Hepatocyte (in vitro differentiated cells): ENCODE data around the gene DUOXA2. TPM values are rescaled to one million over a fixed set of nuclear protein-coding genes. Genes with fewer than 3 reads are reported as not detected.

ENCODE experiments used
- DNase-seq: peaks from one replicate; pipeline ENCODE4 v3.0.0-alpha.2; 2016; ENCODE audit warnings: low spot score
- H2AFZ ChIP-seq: fragments of 200-600 bp; sonication (generic); 2 replicates; pipeline ENCODE4 v1.6.0; 2016; ENCODE audit warnings: antibody characterized with exemption, mild to moderate bottlenecking
- H3K27ac ChIP-seq: fragments of 200-600 bp; sonication (generic); 2 replicates; pipeline ENCODE4 v1.5.1; 2016; ENCODE audit warnings: mild to moderate bottlenecking
- H3K27me3 ChIP-seq: fragments of 200-600 bp; sonication (generic); 2 replicates; pipeline ENCODE4 v1.6.1; 2016
- H3K36me3 ChIP-seq: fragments of 200-600 bp; sonication (generic); replicated peaks from 2 replicates; pipeline ENCODE4 v1.5.1; 2016; ENCODE audit warnings: low read depth; ENCODE audit not compliant: insufficient read depth
- H3K4me1 ChIP-seq: fragments of 200-600 bp; sonication (generic); 2 replicates; pipeline ENCODE4 v1.5.1; 2016; ENCODE audit warnings: mild to moderate bottlenecking, moderate library complexity; ENCODE audit not compliant: insufficient read depth
- H3K4me2 ChIP-seq: fragments of 200-600 bp; sonication (generic); 2 replicates; pipeline ENCODE4 v1.6.0; 2016
- H3K4me3 ChIP-seq: fragments of 200-600 bp; sonication (generic); 2 replicates; pipeline ENCODE4 v1.5.1; 2016; ENCODE audit warnings: mild to moderate bottlenecking
- H3K79me2 ChIP-seq: fragments of 200-600 bp; sonication (generic); 2 replicates; pipeline ENCODE4 v1.6.0; 2017; ENCODE audit warnings: mild to moderate bottlenecking
- H3K9me2 ChIP-seq: fragments of 200-600 bp; sonication (generic); replicated peaks from 2 replicates; pipeline ENCODE4 v1.6.0; 2017; ENCODE audit warnings: mild to moderate bottlenecking; ENCODE audit not compliant: insufficient read depth
- H3K9me3 ChIP-seq: fragments of 200-600 bp; sonication (generic); 2 replicates; pipeline ENCODE4 v1.5.1; 2016; ENCODE audit warnings: low read depth, mild to moderate bottlenecking
- H4K20me1 ChIP-seq: fragments of 200-600 bp; sonication (generic); 2 replicates; pipeline ENCODE4 v1.6.0; 2016; ENCODE audit warnings: mild to moderate bottlenecking; ENCODE audit not compliant: insufficient read depth, poor library complexity, severe bottlenecking
- CTCF ChIP-seq: fragments of 200-600 bp; sonication (generic); IDR thresholded peaks from 2 replicates; pipeline ENCODE4 v1.5.1; 2016; ENCODE audit warnings: antibody characterized with exemption, mild to moderate bottlenecking; ENCODE audit not compliant: poor library complexity
- EZH2 ChIP-seq: fragments of 200-600 bp; sonication (generic); IDR thresholded peaks from 2 replicates; pipeline ENCODE4 v1.6.1; 2016; ENCODE audit warnings: antibody characterized with exemption, mild to moderate bottlenecking, borderline replicate concordance
- EZH2phosphoT487 ChIP-seq: fragments of 200-600 bp; sonication (generic); IDR thresholded peaks from one replicate; pipeline ENCODE4 v1.6.1; 2018; ENCODE audit warnings: antibody characterized with exemption, mild to moderate bottlenecking, low read depth, moderate library complexity; ENCODE audit not compliant: unreplicated experiment, severe bottlenecking
- WGBS: methylation state at CpG from one replicate; pipeline ENCODE4 v1.1.6; 2016; ENCODE audit warnings: low lambda C conversion rate; ENCODE audit errors: missing lambda C conversion rate; 5-methylcytosine and 5-hydroxymethylcytosine counted together
- polyA plus RNA-seq: library from polyadenylated mRNA; unstranded; fragments of >200 nt; fragmentation: Nextera tagmentation; extraction: Ambion mirVana; gene quantifications from 2 replicates; pipeline ENCODE4 v1.2.1, GENCODE V29; 2016
- total RNA-seq: library from RNA; depleted of rRNA; stranded (reverse); fragments of >200 nt; gene quantifications from 2 replicates; pipeline ENCODE4 v1.2.3, GENCODE V29; 2014

The DUOXA2 gene
- total and polyA plus RNA-seq, 2 experiments from 2014 or later = 13.8 to 35.8 TPM

- Histone ChIP-seq H3K4me3 (no peak overlapping the region), H3K36me3 (no peaks in the 10 kb centered on the region), H3K9me3 (no peaks in the 10 kb centered on the region), H3K4me1 (no peaks in the 10 kb centered on the region), H2AFZ (no peak overlapping the region), H3K4me2 (no peak overlapping the region), H3K79me2 (no peaks in the 10 kb centered on the region), H4K20me1 (no peaks in the 10 kb centered on the region), H3K27ac (no peak overlapping the region), H3K27me3 (no peaks in the 10 kb centered on the region), H3K9me2 (no peaks in the 10 kb centered on the region)
- no peak for DNase-seq
- WGBS = 97% methylated on average over 36 of the region's 36 CpGs
- TF ChIP-seq EZH2 (no peak), CTCF (no peak)
These were observed 38.1 kb downstream of the DUOXA2 start for GRCh38 chr15:45151998-45152828.

- no peaks in the 10 kb centered on the region for H3K9me3 ChIP-seq
- no peaks in the 10 kb centered on the region for H3K27me3 ChIP-seq
- no peaks in the 10 kb centered on the region for H4K20me1 ChIP-seq
- H3K4me1 ChIP-seq = no peaks in the 10 kb centered on the region
- no peak for DNase-seq
- no peak overlapping the region for H3K27ac ChIP-seq
- no peak for TF ChIP-seq EZH2
- no peak for TF ChIP-seq EZH2phosphoT487
- WGBS = over 99% methylated on average over 8 of the region's 8 CpGs
- no peaks in the 10 kb centered on the region for H3K9me2 ChIP-seq
- H2AFZ ChIP-seq = no peak overlapping the region
- no peaks in the 10 kb centered on the region for H3K36me3 ChIP-seq
- H3K79me2 ChIP-seq = no peaks in the 10 kb centered on the region
- H3K4me3 ChIP-seq = no peak overlapping the region
- no peak overlapping the region for H3K4me2 ChIP-seq
These were observed 41.6 kb downstream of the DUOXA2 start for GRCh38 chr15:45155739-45156138.

- Histone ChIP-seq H3K9me3 (no peaks in the 10 kb centered on the region), H3K4me1 (no peaks in the 10 kb centered on the region), H3K36me3 (no peaks in the 10 kb centered on the region), H3K4me3 (no peak overlapping the region), H3K27ac (no peak overlapping the region), H3K9me2 (no peaks in the 10 kb centered on the region), H3K4me2 (no peak overlapping the region), H3K79me2 (no peaks in the 10 kb centered on the region), H3K27me3 (no peaks in the 10 kb centered on the region), H4K20me1 (no peaks in the 10 kb centered on the region), H2AFZ (no peak overlapping the region)
- DNase-seq = no peak
- WGBS = 63% methylated on average over 7 of the region's 7 CpGs
- no peak for TF ChIP-seq EZH2
- no peak for TF ChIP-seq EZH2phosphoT487
- no peak for TF ChIP-seq CTCF
These were observed 42.8 kb downstream of the DUOXA2 start for GRCh38 chr15:45156744-45157455.

- Histone ChIP-seq H4K20me1 (no peaks in the 10 kb centered on the region), H3K4me3 (no peak overlapping the region), H3K79me2 (no peaks in the 10 kb centered on the region), H3K36me3 (no peaks in the 10 kb centered on the region), H3K27me3 (no peaks in the 10 kb centered on the region), H3K9me3 (no peaks in the 10 kb centered on the region), H2AFZ (no peak overlapping the region), H3K9me2 (no peaks in the 10 kb centered on the region), H3K4me2 (no peak overlapping the region), H3K4me1 (peaks cover 7% of the 10 kb centered on the region), H3K27ac (no peak overlapping the region)
- 35% methylated on average over 1 of the region's 1 CpG for WGBS
- peak; percentile 57 for DNase-seq
- TF ChIP-seq EZH2 (no peak), CTCF (no peak), EZH2phosphoT487 (no peak)
These were observed 43.8 kb downstream of the DUOXA2 start for GRCh38 chr15:45157974-45158373.
